Neural cell (in vitro differentiated cells): ENCODE measurements around the gene MCC. TPM values are rescaled to one million over a fixed set of nuclear protein-coding genes. Genes with fewer than 3 reads are reported as not detected.

ENCODE experiments used
- H2AFZ ChIP-seq: fragments of 200-600, 300-800 bp; sonication (generic), shearing (Covaris generic); 2 replicates; pipeline ENCODE4 v1.6.0; 2014; ENCODE audit warnings: low read depth, mild to moderate bottlenecking, antibody characterized with exemption, low read length, moderate library complexity
- H3F3A ChIP-seq: fragments of 200-600 bp; shearing (Covaris generic); 2 replicates; pipeline ENCODE4 v1.6.1; 2016; ENCODE audit warnings: mild to moderate bottlenecking, moderate library complexity, mixed read lengths, antibody characterized with exemption, low read length; ENCODE audit not compliant: insufficient read depth, poor library complexity, severe bottlenecking
- H3K27ac ChIP-seq: fragments of 200-600, 300-800 bp; sonication (generic), shearing (Covaris generic); 2 replicates; pipeline ENCODE4 v1.5.1; 2014; ENCODE audit warnings: mild to moderate bottlenecking, low read length, moderate library complexity
- H3K27me3 ChIP-seq: fragments of 300-800, 200-600 bp; sonication (generic), shearing (Covaris generic); 2 replicates; pipeline ENCODE4 v1.6.0; 2014; ENCODE audit warnings: mild to moderate bottlenecking, low read depth, low read length, moderate library complexity; ENCODE audit not compliant: insufficient read depth
- H3K36me3 ChIP-seq: fragments of 300-800, 200-600 bp; sonication (generic), shearing (Covaris generic); 2 replicates; pipeline ENCODE4 v1.5.1; 2014; ENCODE audit warnings: mild to moderate bottlenecking, antibody characterized with exemption, low read length, moderate library complexity; ENCODE audit not compliant: insufficient read depth
- H3K4me2 ChIP-seq: fragments of 300-800, 200-600 bp; sonication (generic), shearing (Covaris generic); 2 replicates; pipeline ENCODE4 v1.6.0; 2014; ENCODE audit warnings: mild to moderate bottlenecking, low read length
- H3K4me3 ChIP-seq: fragments of 300-800, 200-600 bp; sonication (generic), shearing (Covaris generic); 2 replicates; pipeline ENCODE4 v1.5.1; 2014; ENCODE audit warnings: mild to moderate bottlenecking, low read length, moderate library complexity
- H3K79me2 ChIP-seq: fragments of 200-600 bp; shearing (Covaris generic); replicated peaks from 2 replicates; pipeline ENCODE4 v1.6.0; 2014; ENCODE audit warnings: mild to moderate bottlenecking, low read length, moderate library complexity; ENCODE audit not compliant: insufficient read depth
- H3K9ac ChIP-seq: fragments of 300-800, 200-600 bp; sonication (generic), shearing (Covaris generic); 2 replicates; pipeline ENCODE4 v1.6.1; 2016; ENCODE audit warnings: mild to moderate bottlenecking, low read length, mixed read lengths
- H3K9me2 ChIP-seq: fragments of 200-600 bp; shearing (Covaris generic); 2 replicates; pipeline ENCODE4 v1.6.1; 2016; ENCODE audit warnings: mild to moderate bottlenecking, low read length, mixed read lengths; ENCODE audit not compliant: insufficient read depth
- H3K9me3 ChIP-seq: fragments of 200-600, 300-800 bp; sonication (generic), shearing (Covaris generic); 2 replicates; pipeline ENCODE4 v1.6.1; 2016; ENCODE audit warnings: mild to moderate bottlenecking, mixed run types, low read length, moderate library complexity, mixed read lengths
- H4K20me1 ChIP-seq: fragments of 200-600 bp; shearing (Covaris generic); 2 replicates; pipeline ENCODE4 v1.6.1; 2016; ENCODE audit warnings: mild to moderate bottlenecking, mixed run types; ENCODE audit not compliant: insufficient read depth
- CTCF ChIP-seq: fragments of 450-650 bp; IDR thresholded peaks from 2 replicates; pipeline ENCODE4 v1.5.1; 2014; ENCODE audit warnings: antibody characterized with exemption, mild to moderate bottlenecking, moderate library complexity; ENCODE audit not compliant: poor library complexity, severe bottlenecking
- EP300 ChIP-seq: fragments of 450-650 bp; conservative IDR thresholded peaks from 2 replicates; pipeline ENCODE4 v1.6.1; 2014; ENCODE audit warnings: antibody characterized with exemption, mild to moderate bottlenecking, moderate library complexity; ENCODE audit not compliant: poor library complexity, severe bottlenecking
- EZH2 ChIP-seq: fragments of 200-600, 300-800 bp; shearing (Covaris generic), sonication (generic); IDR thresholded peaks from 2 replicates; pipeline ENCODE4 v1.6.1; 2014; ENCODE audit warnings: antibody characterized with exemption, low read length, borderline replicate concordance, mild to moderate bottlenecking; ENCODE audit not compliant: insufficient read depth, poor library complexity, severe bottlenecking
- MXI1 ChIP-seq: fragments of 450-650 bp; conservative IDR thresholded peaks from 2 replicates; pipeline ENCODE4 v1.6.1; 2014; ENCODE audit warnings: antibody characterized with exemption, mild to moderate bottlenecking; ENCODE audit not compliant: poor library complexity, severe bottlenecking
- POLR2AphosphoS5 ChIP-seq: IDR thresholded peaks from 2 replicates; pipeline ENCODE4 v1.6.1; 2012
- RAD21 ChIP-seq: fragments of 450-650 bp; conservative IDR thresholded peaks from 2 replicates; pipeline ENCODE4 v1.6.1; 2014; ENCODE audit warnings: antibody characterized with exemption, mild to moderate bottlenecking, moderate library complexity
- REST ChIP-seq: IDR thresholded peaks from 2 replicates; pipeline ENCODE4 v1.6.1; 2012; ENCODE audit warnings: borderline replicate concordance
- SMC3 ChIP-seq: fragments of 450-650 bp; conservative IDR thresholded peaks from 2 replicates; pipeline ENCODE4 v1.6.1; 2014; ENCODE audit warnings: antibody characterized with exemption, mild to moderate bottlenecking, moderate library complexity; ENCODE audit not compliant: poor library complexity
- TAF1 ChIP-seq: IDR thresholded peaks from 2 replicates; pipeline ENCODE4 v1.6.1; 2012; ENCODE audit warnings: low read depth
- polyA plus RNA-seq: library from polyadenylated mRNA; depleted of rRNA; stranded (reverse); fragments of >200 nt; gene quantifications from 2 replicates; pipeline ENCODE4 v1.2.3, GENCODE V29; 2014

Gene MCC
- polyA plus RNA-seq, 1 donor from 2014 or later, result 2.2 TPM

- Histone ChIP-seq H3K36me3 (no peaks in the 10 kb centered on the region), H3K9me2 (no peaks in the 10 kb centered on the region), H3K4me2 (no peak overlapping the region), H3K4me3 (no peak overlapping the region), H2AFZ (no peak overlapping the region), H3K9me3 (no peaks in the 10 kb centered on the region), H3K79me2 (no peaks in the 10 kb centered on the region), H4K20me1 (no peaks in the 10 kb centered on the region), H3K27ac (no peak overlapping the region), H3K9ac (no peak overlapping the region), H3K27me3 (peaks cover 12% of the 10 kb centered on the region), H3F3A (no peaks in the 10 kb centered on the region)
- TF ChIP-seq EP300 (no peak), SMC3 (no peak), POLR2AphosphoS5 (no peak), MXI1 (no peak), TAF1 (no peak), REST (no peak), RAD21 (no peak)
Observed at GRCh38 chr5:113491022-113491421, 2.8 kb upstream of the MCC start.

GRCh38 chr5:113490317-113490716 is 2.1 kb upstream of the MCC start:
- Histone ChIP-seq H3F3A (no peaks in the 10 kb centered on the region), H4K20me1 (no peaks in the 10 kb centered on the region), H3K27me3 (peaks cover 12% of the 10 kb centered on the region)

More at GRCh38 chr5:113490317-113490716, 2.1 kb upstream of the MCC start:
- no peaks in the 10 kb centered on the region for H3K9me3 ChIP-seq
- no peaks in the 10 kb centered on the region for H3K9me2 ChIP-seq
- H3K4me2 ChIP-seq, result no peak overlapping the region
- H2AFZ ChIP-seq, result no peak overlapping the region
- H3K4me3 ChIP-seq, result no peak overlapping the region
- no peak overlapping the region for H3K9ac ChIP-seq
- H3K36me3 ChIP-seq, result no peaks in the 10 kb centered on the region
- H3K27ac ChIP-seq, result no peak overlapping the region
- no peaks in the 10 kb centered on the region for H3K79me2 ChIP-seq
- TF ChIP-seq CTCF (no peak), TAF1 (no peak), REST (no peak), EP300 (no peak), RAD21 (no peak), SMC3 (no peak), MXI1 (no peak), POLR2AphosphoS5 (no peak), EZH2 (no peak)
